H1 (cell line): Measurements from ENCODE around the gene NT5C.
A peak's percentile ranks its signal among the peaks of the same experiment; 100 is the strongest.

Experiments used
- CTCF ChIP-seq, 3 experiments: IDR thresholded peaks; 1 replicate in 2 of 3; 2 replicates in 1 of 3; pipeline versions ENCODE4 v1.5.1 to v1.6.1; 2011; ENCODE audit warnings: low read length in 3 of 3, mild to moderate bottlenecking in 3 of 3, inconsistent platforms in 2 of 3, low read depth in 1 of 3, moderate library complexity in 1 of 3; ENCODE audit not compliant: insufficient read depth in 1 of 3; ENCODE audit errors: control extremely low read depth in 1 of 3
- EGR1 ChIP-seq: IDR thresholded peaks from 2 replicates; pipeline ENCODE4 v1.6.1; 2011; ENCODE audit warnings: low read depth, low read length, borderline replicate concordance
- FOSL1 ChIP-seq: IDR thresholded peaks from 2 replicates; pipeline ENCODE4 v1.6.1; 2011; ENCODE audit warnings: mild to moderate bottlenecking, low read depth, low read length, moderate library complexity; ENCODE audit not compliant: insufficient read depth
- GABPA ChIP-seq: IDR thresholded peaks from 2 replicates; pipeline ENCODE4 v1.6.1; 2011; ENCODE audit warnings: mild to moderate bottlenecking, low read length, moderate library complexity, borderline replicate concordance; ENCODE audit not compliant: insufficient read depth
- MAFK ChIP-seq: IDR thresholded peaks from 2 replicates; pipeline ENCODE4 v1.6.1; 2012; ENCODE audit warnings: low read depth, mild to moderate bottlenecking, improper control_type of control experiment, low read length
- MAX ChIP-seq: IDR thresholded peaks from 2 replicates; pipeline ENCODE4 v1.6.1; 2012; ENCODE audit warnings: inconsistent platforms
- POLR2AphosphoS5 ChIP-seq: IDR thresholded peaks from 2 replicates; pipeline ENCODE4 v1.6.1; 2011; ENCODE audit warnings: low read depth, low read length
- RXRA ChIP-seq: IDR thresholded peaks from 2 replicates; pipeline ENCODE4 v1.6.1; 2011; ENCODE audit warnings: low read depth, mild to moderate bottlenecking, low read length, moderate library complexity; ENCODE audit not compliant: insufficient read depth
- YY1 ChIP-seq: IDR thresholded peaks from 2 replicates; pipeline ENCODE4 v1.6.1; 2011; ENCODE audit warnings: low read depth, mild to moderate bottlenecking, low read length

GRCh38 chr17:75105126-75106080 is 26.1 kb downstream of the NT5C start:
- peak; percentile 75 to 87 (median 86) for TF ChIP-seq CTCF (IDR thresholded peaks at IDR 0.05; ENCODE audit: control extremely low read depth in 1 of 3, insufficient read depth in 1 of 3, low read depth in 1 of 3, low read length in 3 of 3)
- no peak for TF ChIP-seq EGR1
- TF ChIP-seq YY1: peak; percentile 60
- TF ChIP-seq MAFK: no peak
- TF ChIP-seq POLR2AphosphoS5: no peak
- TF ChIP-seq FOSL1: no peak
- TF ChIP-seq GABPA: no peak; the same call in 1 of the 2 replicates
- 0 out of 2 replicates have a peak, but pooled peaks have one; percentile 17 for TF ChIP-seq MAX
- no peak for TF ChIP-seq RXRA
